SK-N-MC (cell line): ENCODE data around the gene KRTAP1-5.

ENCODE experiments used
- DNase-seq: peaks from one replicate; pipeline ENCODE4 v3.0.0-alpha.2; 2011; ENCODE audit warnings: low read depth, low spot score
- H3K27ac ChIP-seq: fragments of 200-600 bp; sonication (generic); 2 replicates; pipeline ENCODE4 v1.5.1; 2016; ENCODE audit warnings: mixed run types
- H3K36me3 ChIP-seq: fragments of 200-600 bp; sonication (generic); 2 replicates; pipeline ENCODE4 v1.6.1; 2017; ENCODE audit warnings: antibody characterized with exemption, low read length, mixed read lengths; ENCODE audit not compliant: insufficient read depth
- H3K4me3 ChIP-seq: fragments of 200-600 bp; sonication (generic); 2 replicates; pipeline ENCODE4 v1.5.1; 2016
- H3K9ac ChIP-seq: fragments of 200-600 bp; sonication (generic); 2 replicates; pipeline ENCODE4 v1.8.0; 2017; ENCODE audit warnings: mixed run types, mixed read lengths; ENCODE audit not compliant: insufficient read length
- H3K9me3 ChIP-seq: fragments of 200-600 bp; sonication (generic); 2 replicates; pipeline ENCODE4 v1.6.1; 2017; ENCODE audit warnings: low read depth, mild to moderate bottlenecking, antibody characterized with exemption, low read length, moderate library complexity, mixed read lengths
- EZH2 ChIP-seq: fragments of 200-600 bp; sonication (generic); IDR thresholded peaks from one replicate; pipeline ENCODE4 v1.6.1; 2017; ENCODE audit warnings: antibody characterized with exemption
- FOXP2 ChIP-seq: optimal IDR thresholded peaks from 2 replicates; pipeline ENCODE3; 2011; ENCODE audit warnings: mild to moderate bottlenecking, moderate library complexity; ENCODE audit not compliant: insufficient read depth; ENCODE audit errors: extremely low read length, control extremely low read depth
- POLR2AphosphoS5 ChIP-seq: IDR thresholded peaks from 2 replicates; pipeline ENCODE4 v1.6.1; 2012; ENCODE audit warnings: mild to moderate bottlenecking, low read depth, low read length, borderline replicate concordance

KRTAP1-5 gene

GRCh38 chr17:41029633-41030245 lies 2.7 kb upstream of the KRTAP1-5 start, which contains the start of gene KRTAP1-4:
Gene KRTAP1-4 (minus strand): TSS chr17:41030195. CDS start chr17:41030078, 117 bp downstream.
- no peaks in the 10 kb centered on the region for H3K9me3 ChIP-seq
- H3K4me3 ChIP-seq, result no peak within 1 kb of the TSS

GRCh38 chr17:41024697-41025096 lies 2.3 kb downstream of the KRTAP1-5 start:
- no peak for TF ChIP-seq EZH2
- no peak for TF ChIP-seq POLR2AphosphoS5
- TF ChIP-seq FOXP2, result no peak
- Histone ChIP-seq H3K9ac (no peak overlapping the region), H3K36me3 (no peaks in the 10 kb centered on the region), H3K4me3 (no peak overlapping the region), H3K9me3 (no peaks in the 10 kb centered on the region), H3K27ac (no peak overlapping the region)
- no peak for DNase-seq

More at GRCh38 chr17:41029633-41030245, 2.7 kb upstream of the KRTAP1-5 start, which contains the start of gene KRTAP1-4:
- Histone ChIP-seq H3K9ac (no peak within 1 kb of the TSS), H3K27ac (no peak within 1 kb of the TSS), H3K36me3 (no peaks in the 10 kb centered on the region)
- DNase-seq, result no peak
- TF ChIP-seq EZH2, result no peak
- TF ChIP-seq FOXP2, result no peak

GRCh38 chr17:41020336-41020735 lies 6.7 kb downstream of the KRTAP1-5 start:
- TF ChIP-seq EZH2 (no peak), FOXP2 (no peak), POLR2AphosphoS5 (no peak)
- Histone ChIP-seq H3K36me3 (no peaks in the 10 kb centered on the region), H3K4me3 (no peak overlapping the region), H3K27ac (no peak overlapping the region), H3K9me3 (no peaks in the 10 kb centered on the region), H3K9ac (no peak overlapping the region)
- DNase-seq, result no peak

GRCh38 chr17:41019415-41019814 lies 7.6 kb downstream of the KRTAP1-5 start:
- TF ChIP-seq POLR2AphosphoS5 (no peak), FOXP2 (no peak), EZH2 (no peak)
- Histone ChIP-seq H3K9ac (no peak overlapping the region), H3K4me3 (no peak overlapping the region), H3K36me3 (no peaks in the 10 kb centered on the region), H3K27ac (no peak overlapping the region), H3K9me3 (no peaks in the 10 kb centered on the region)
- DNase-seq, result no peak

GRCh38 chr17:41018541-41018940 lies 8.5 kb downstream of the KRTAP1-5 start:
- TF ChIP-seq POLR2AphosphoS5 (no peak), EZH2 (no peak), FOXP2 (no peak)
- no peaks in the 10 kb centered on the region for H3K36me3 ChIP-seq
- H3K9me3 ChIP-seq, result no peaks in the 10 kb centered on the region
- H3K27ac ChIP-seq, result no peak overlapping the region
- no peak overlapping the region for H3K9ac ChIP-seq
- no peak for DNase-seq
- H3K4me3 ChIP-seq, result no peak overlapping the region

GRCh38 chr17:41016578-41017215 lies 10.3 kb downstream of the KRTAP1-5 start:
- H3K36me3 ChIP-seq, result no peaks in the 10 kb centered on the region
- no peak for DNase-seq
- H3K27ac ChIP-seq, result no peak overlapping the region
- H3K9ac ChIP-seq, result no peak overlapping the region
- TF ChIP-seq POLR2AphosphoS5 (no peak), FOXP2 (no peak), EZH2 (no peak)
- no peaks in the 10 kb centered on the region for H3K9me3 ChIP-seq
- H3K4me3 ChIP-seq, result no peak overlapping the region

GRCh38 chr17:41015454-41015853 lies 11.6 kb downstream of the KRTAP1-5 start:
- no peak for TF ChIP-seq EZH2
- TF ChIP-seq FOXP2, result no peak
- TF ChIP-seq POLR2AphosphoS5, result no peak
- DNase-seq, result no peak
- no peaks in the 10 kb centered on the region for H3K36me3 ChIP-seq
- H3K4me3 ChIP-seq, result no peak overlapping the region
- H3K27ac ChIP-seq, result no peak overlapping the region
- no peak overlapping the region for H3K9ac ChIP-seq
- no peaks in the 10 kb centered on the region for H3K9me3 ChIP-seq

- Histone ChIP-seq H3K36me3 (no peaks in the 10 kb centered on the region), H3K9ac (peak overlapping the region; percentile 51), H3K9me3 (no peaks in the 10 kb centered on the region), H3K4me3 (peak overlapping the region; percentile 23), H3K27ac (peak overlapping the region; percentile 95)
- DNase-seq, result no peak
- TF ChIP-seq EZH2 (no peak), FOXP2 (no peak), POLR2AphosphoS5 (no peak)
Observed at GRCh38 chr17:41013606-41014005, 13.4 kb downstream of the KRTAP1-5 start.
